GM18498 (cell line): ENCODE results near the gene RSRC1.

ENCODE experiments used
- ATAC-seq: cut with Tn5 transposase; IDR thresholded peaks from one replicate; pipeline ENCODE4 v1.9.1; 2021; ENCODE audit warnings: mild to moderate bottlenecking, moderate library complexity; ENCODE audit not compliant: unreplicated experiment

RSRC1 gene

GRCh38 chr3:158570999-158571702, 461.3 kb downstream of the RSRC1 start, which contains the start of gene MLF1:
Gene MLF1 (plus strand): TSS chr3:158571194. CDS start chr3:158571301, 107 bp downstream.
- peak; percentile 100 for ATAC-seq

- ATAC-seq = no peak
Observed at GRCh38 chr3:158571969-158572765, 462.3 kb downstream of the RSRC1 start.

- no peak for ATAC-seq
Observed at GRCh38 chr3:158572766-158573060, 462.8 kb downstream of the RSRC1 start.

- ATAC-seq = no peak
Observed at GRCh38 chr3:158573714-158574113, 463.8 kb downstream of the RSRC1 start.

- no peak for ATAC-seq
Observed at GRCh38 chr3:158574646-158575045, 464.8 kb downstream of the RSRC1 start.

GRCh38 chr3:158590223-158590622, 480.3 kb downstream of the RSRC1 start:
- no peak for ATAC-seq
